A673 (cell line): ENCODE results near the gene GIMAP5. TPM values are rescaled to one million over a fixed set of nuclear protein-coding genes. Genes with fewer than 3 reads are reported as not detected.

Source experiments
- BruUV-seq: library from RNA; stranded (reverse); fragments of 400-500 nt; replicated peaks from 2 replicates; lab custom pipeline; 2021; lab: Mats Ljungman, UMichigan
- CTCF ChIA-PET: fragments of 300-600 bp; sonication (Branson Sonifier 250); formaldehyde crosslinking; loops from one replicate; lab custom pipeline; 2022; ENCODE audit warnings: antibody characterized with exemption; lab: Charles Lee
- POLR2A ChIA-PET: fragments of 300-600 bp; sonication (Branson Sonifier 250); formaldehyde crosslinking; loops from one replicate; lab custom pipeline; 2022; ENCODE audit warnings: antibody characterized with exemption; ENCODE audit not compliant: low non-redundant PET; lab: Charles Lee
- DNase-seq: peaks from one replicate; pipeline ENCODE4 v3.0.0-alpha.2; 2015; ENCODE audit warnings: low spot score
- H3K27ac ChIP-seq: fragments of 200-600 bp; sonication (generic); 2 replicates; pipeline ENCODE4 v1.5.1; 2016; ENCODE audit warnings: mixed run types, low read depth, mild to moderate bottlenecking, mixed read lengths, antibody characterized with exemption, low read length; ENCODE audit not compliant: poor library complexity, severe bottlenecking
- H3K27me3 ChIP-seq: fragments of 200-600 bp; sonication (generic); replicated peaks from 2 replicates; pipeline ENCODE4 v1.6.1; 2017; ENCODE audit warnings: mixed run types, low read depth, mild to moderate bottlenecking, mixed read lengths, antibody characterized with exemption, low read length; ENCODE audit not compliant: insufficient read depth, poor library complexity
- H3K36me3 ChIP-seq: fragments of 200-600 bp; sonication (generic); 2 replicates; pipeline ENCODE4 v1.6.1; 2016; ENCODE audit warnings: mixed run types, mild to moderate bottlenecking, mixed read lengths, antibody characterized with exemption, low read length; ENCODE audit not compliant: insufficient read depth, poor library complexity, severe bottlenecking
- H3K4me1 ChIP-seq: fragments of 200-600 bp; sonication (generic); 2 replicates; pipeline ENCODE4 v1.6.1; 2017; ENCODE audit warnings: mixed run types, mild to moderate bottlenecking, mixed read lengths, antibody characterized with exemption, low read length; ENCODE audit not compliant: insufficient read depth, poor library complexity, severe bottlenecking
- H3K4me3 ChIP-seq: fragments of 200-600 bp; sonication (generic); 2 replicates; pipeline ENCODE4 v1.5.1; 2016; ENCODE audit warnings: low read depth, mixed run types, mild to moderate bottlenecking, mixed read lengths, low read length; ENCODE audit not compliant: poor library complexity, severe bottlenecking
- H3K9me3 ChIP-seq: fragments of 200-600 bp; sonication (generic); 2 replicates; pipeline ENCODE4 v1.6.1; 2016; ENCODE audit warnings: mixed run types, low read depth, mild to moderate bottlenecking, mixed read lengths, antibody characterized with exemption, low read length; ENCODE audit not compliant: poor library complexity, severe bottlenecking
- EZH2 ChIP-seq: fragments of 200-600 bp; sonication (generic); IDR thresholded peaks from 2 replicates; pipeline ENCODE4 v1.6.1; 2017; ENCODE audit warnings: borderline replicate concordance, low read depth, mild to moderate bottlenecking, mixed read lengths, antibody characterized with exemption, low read length; ENCODE audit not compliant: poor library complexity, severe bottlenecking
- intact Hi-C: fragments of 100-400 bp; cut with micrococcal nuclease; formaldehyde crosslinking; loops from one replicate; pipeline ENCODE4 v1.10.0; 2022; ENCODE audit not compliant: unreplicated experiment
- total RNA-seq: library from RNA; stranded (reverse); gene quantifications from 2 replicates; pipeline ENCODE4 v1.2.3, GENCODE V29; 2021
- TF ChIP-seq, protein P1 (sequence below): fragments of 300-800, 200-600 bp; sonication (generic); conservative IDR thresholded peaks from 2 replicates; pipeline ENCODE4 v1.5.1; 2017; ENCODE audit warnings: low read depth, mild to moderate bottlenecking, antibody characterized with exemption, low read length, moderate library complexity, mixed read lengths

Gene GIMAP5
- total RNA-seq, 1 experiment from 2014 or later, result 0.58 TPM

DNA sequence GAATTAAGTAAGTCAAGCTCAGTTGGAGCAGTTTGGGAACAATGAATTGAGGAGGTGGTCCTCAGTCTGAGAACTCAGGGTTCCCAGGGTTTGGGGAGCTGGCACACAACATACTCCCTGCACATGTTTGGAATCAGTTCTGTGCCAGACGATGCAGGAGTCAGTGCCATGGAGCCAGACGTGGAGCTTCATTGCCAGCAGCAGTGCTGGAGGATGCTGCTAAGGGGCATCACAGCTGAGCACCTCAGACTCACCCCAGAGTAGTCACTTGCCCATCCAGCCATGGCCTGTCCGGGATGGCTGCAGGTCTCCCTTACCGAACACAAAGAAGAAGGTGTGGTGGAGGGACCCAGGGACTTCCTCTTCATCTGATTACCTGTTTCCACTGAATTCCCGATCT is 7.9 kb downstream of the GIMAP5 start:
- no peaks in the 10 kb centered on the region for H3K36me3 ChIP-seq
- no peak overlapping the region for H3K27ac ChIP-seq
- intact Hi-C loops, result no loop called here
- H3K4me1 ChIP-seq, result no peaks in the 10 kb centered on the region
- no peaks in the 10 kb centered on the region for H3K9me3 ChIP-seq
- ChIA-PET POLR2A (no interaction called here), CTCF (no interaction called here)
- H3K4me3 ChIP-seq, result no peak overlapping the region
- no peak for TF ChIP-seq EZH2
- TF ChIP-seq, protein P1, sequence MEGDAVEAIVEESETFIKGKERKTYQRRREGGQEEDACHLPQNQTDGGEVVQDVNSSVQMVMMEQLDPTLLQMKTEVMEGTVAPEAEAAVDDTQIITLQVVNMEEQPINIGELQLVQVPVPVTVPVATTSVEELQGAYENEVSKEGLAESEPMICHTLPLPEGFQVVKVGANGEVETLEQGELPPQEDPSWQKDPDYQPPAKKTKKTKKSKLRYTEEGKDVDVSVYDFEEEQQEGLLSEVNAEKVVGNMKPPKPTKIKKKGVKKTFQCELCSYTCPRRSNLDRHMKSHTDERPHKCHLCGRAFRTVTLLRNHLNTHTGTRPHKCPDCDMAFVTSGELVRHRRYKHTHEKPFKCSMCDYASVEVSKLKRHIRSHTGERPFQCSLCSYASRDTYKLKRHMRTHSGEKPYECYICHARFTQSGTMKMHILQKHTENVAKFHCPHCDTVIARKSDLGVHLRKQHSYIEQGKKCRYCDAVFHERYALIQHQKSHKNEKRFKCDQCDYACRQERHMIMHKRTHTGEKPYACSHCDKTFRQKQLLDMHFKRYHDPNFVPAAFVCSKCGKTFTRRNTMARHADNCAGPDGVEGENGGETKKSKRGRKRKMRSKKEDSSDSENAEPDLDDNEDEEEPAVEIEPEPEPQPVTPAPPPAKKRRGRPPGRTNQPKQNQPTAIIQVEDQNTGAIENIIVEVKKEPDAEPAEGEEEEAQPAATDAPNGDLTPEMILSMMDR, result no peak
- DNase-seq, result no peak
- BruUV-seq, result no TSS peak
- H3K27me3 ChIP-seq, result no peaks in the 10 kb centered on the region

DNA sequence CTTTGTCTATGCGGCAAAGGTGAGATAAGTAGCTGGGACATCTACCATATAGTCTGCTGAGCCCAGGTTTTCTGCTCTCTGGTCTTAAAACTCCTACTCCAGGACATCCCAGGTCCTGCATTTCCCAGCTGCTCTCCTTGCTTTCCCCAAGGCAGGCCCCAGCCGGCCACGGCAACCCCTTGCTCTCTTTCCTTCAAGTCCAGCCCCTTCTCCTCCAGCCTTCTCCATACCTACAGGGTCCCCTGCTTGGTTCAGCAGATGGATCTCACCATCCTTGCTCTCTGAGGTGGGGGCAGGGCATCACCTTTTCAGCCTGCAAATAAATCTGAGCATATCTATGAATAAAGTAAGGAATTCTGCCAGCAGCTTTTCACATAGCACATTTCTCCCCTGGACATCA is 8.7 kb downstream of the GIMAP5 start:
- H3K36me3 ChIP-seq, result no peaks in the 10 kb centered on the region
- DNase-seq, result no peak
- H3K27me3 ChIP-seq, result no peaks in the 10 kb centered on the region
- intact Hi-C loops, result no loop called here
- H3K9me3 ChIP-seq, result no peaks in the 10 kb centered on the region
- no TSS peak for BruUV-seq
- ChIA-PET POLR2A (no interaction called here), CTCF (no interaction called here)
- no peaks in the 10 kb centered on the region for H3K4me1 ChIP-seq
- H3K4me3 ChIP-seq, result no peak overlapping the region
- no peak for TF ChIP-seq EZH2
- TF ChIP-seq, protein P1, result no peak
- no peak overlapping the region for H3K27ac ChIP-seq

DNA sequence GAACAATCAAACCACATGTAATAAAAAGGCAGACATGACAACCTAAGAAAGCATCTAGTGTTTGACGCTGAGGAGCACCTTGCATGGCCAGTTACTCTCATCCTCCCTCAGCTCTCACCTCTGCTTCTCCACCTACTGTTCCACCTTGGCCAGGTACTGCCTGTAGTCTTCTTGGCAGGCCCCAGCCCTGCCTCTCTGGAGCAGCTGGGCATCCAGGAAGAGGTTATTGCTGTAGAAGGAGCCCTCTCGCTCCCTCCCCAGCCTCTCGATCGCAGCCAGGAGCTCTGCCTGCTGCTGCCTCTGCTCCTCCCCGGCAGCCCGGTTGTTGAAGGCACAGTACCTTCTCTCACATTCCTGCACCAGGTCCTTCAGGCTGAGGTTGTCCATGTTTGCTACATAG is 9.7 kb downstream of the GIMAP5 start:
- POLR2A ChIA-PET, result interaction anchor here (0.6 kb wide), 1 partner anchor 33 kb away, joined by 3 read pairs; no protein-coding TSS in a partner anchor
- H3K27ac ChIP-seq, result no peak overlapping the region
- DNase-seq, result no peak
- TF ChIP-seq, protein P1, result no peak
- TF ChIP-seq EZH2, result no peak
- no peaks in the 10 kb centered on the region for H3K9me3 ChIP-seq
- no peaks in the 10 kb centered on the region for H3K36me3 ChIP-seq
- H3K27me3 ChIP-seq, result no peaks in the 10 kb centered on the region
- intact Hi-C loops, result no loop called here
- H3K4me1 ChIP-seq, result no peaks in the 10 kb centered on the region
- CTCF ChIA-PET, result no interaction called here
- no peak overlapping the region for H3K4me3 ChIP-seq
- BruUV-seq, result no TSS peak
